Measurements from ENCODE around the gene DLST. TPM values are rescaled to one million over a fixed set of nuclear protein-coding genes. Genes with fewer than 3 reads are reported as not detected.

Gene DLST
- total RNA-seq, 1 experiment from 2014 or later, result 112 TPM

DNA sequence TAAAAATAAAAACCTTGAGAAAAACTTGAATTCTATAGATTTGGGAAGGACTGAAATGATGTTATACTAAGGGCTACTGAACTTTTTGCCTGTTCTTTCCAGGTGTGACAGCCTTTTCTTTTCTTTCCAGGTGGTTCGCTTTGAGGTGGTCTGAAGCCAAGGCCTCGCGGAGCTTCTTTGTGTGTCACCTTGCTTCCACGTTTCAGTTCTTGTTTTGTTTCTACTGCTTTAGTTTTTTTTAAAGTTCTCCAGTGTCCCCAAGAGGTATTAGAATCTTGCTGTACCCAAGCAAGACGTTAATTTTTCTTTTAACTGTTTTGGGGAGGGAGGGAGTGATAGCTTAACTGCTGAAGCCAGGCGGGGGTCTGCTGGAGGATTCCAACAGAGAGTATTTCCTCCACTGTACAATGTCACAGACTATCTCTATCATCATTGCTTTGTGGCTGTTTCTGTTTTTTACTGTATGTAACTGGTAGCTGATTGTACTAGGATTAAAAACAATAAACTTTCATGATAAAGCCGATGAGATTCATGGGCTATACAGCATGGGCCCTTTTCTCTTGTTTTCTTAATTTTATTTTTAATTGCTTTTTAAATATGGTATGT lies 46.0 kb upstream of the DLST start (continued):
- TF ChIP-seq, protein P1, sequence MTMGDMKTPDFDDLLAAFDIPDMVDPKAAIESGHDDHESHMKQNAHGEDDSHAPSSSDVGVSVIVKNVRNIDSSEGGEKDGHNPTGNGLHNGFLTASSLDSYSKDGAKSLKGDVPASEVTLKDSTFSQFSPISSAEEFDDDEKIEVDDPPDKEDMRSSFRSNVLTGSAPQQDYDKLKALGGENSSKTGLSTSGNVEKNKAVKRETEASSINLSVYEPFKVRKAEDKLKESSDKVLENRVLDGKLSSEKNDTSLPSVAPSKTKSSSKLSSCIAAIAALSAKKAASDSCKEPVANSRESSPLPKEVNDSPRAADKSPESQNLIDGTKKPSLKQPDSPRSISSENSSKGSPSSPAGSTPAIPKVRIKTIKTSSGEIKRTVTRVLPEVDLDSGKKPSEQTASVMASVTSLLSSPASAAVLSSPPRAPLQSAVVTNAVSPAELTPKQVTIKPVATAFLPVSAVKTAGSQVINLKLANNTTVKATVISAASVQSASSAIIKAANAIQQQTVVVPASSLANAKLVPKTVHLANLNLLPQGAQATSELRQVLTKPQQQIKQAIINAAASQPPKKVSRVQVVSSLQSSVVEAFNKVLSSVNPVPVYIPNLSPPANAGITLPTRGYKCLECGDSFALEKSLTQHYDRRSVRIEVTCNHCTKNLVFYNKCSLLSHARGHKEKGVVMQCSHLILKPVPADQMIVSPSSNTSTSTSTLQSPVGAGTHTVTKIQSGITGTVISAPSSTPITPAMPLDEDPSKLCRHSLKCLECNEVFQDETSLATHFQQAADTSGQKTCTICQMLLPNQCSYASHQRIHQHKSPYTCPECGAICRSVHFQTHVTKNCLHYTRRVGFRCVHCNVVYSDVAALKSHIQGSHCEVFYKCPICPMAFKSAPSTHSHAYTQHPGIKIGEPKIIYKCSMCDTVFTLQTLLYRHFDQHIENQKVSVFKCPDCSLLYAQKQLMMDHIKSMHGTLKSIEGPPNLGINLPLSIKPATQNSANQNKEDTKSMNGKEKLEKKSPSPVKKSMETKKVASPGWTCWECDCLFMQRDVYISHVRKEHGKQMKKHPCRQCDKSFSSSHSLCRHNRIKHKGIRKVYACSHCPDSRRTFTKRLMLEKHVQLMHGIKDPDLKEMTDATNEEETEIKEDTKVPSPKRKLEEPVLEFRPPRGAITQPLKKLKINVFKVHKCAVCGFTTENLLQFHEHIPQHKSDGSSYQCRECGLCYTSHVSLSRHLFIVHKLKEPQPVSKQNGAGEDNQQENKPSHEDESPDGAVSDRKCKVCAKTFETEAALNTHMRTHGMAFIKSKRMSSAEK (CRISPR knock-in tag; IDR thresholded peaks at IDR 0.05; ENCODE audit: borderline replicate concordance), result no peak

DNA sequence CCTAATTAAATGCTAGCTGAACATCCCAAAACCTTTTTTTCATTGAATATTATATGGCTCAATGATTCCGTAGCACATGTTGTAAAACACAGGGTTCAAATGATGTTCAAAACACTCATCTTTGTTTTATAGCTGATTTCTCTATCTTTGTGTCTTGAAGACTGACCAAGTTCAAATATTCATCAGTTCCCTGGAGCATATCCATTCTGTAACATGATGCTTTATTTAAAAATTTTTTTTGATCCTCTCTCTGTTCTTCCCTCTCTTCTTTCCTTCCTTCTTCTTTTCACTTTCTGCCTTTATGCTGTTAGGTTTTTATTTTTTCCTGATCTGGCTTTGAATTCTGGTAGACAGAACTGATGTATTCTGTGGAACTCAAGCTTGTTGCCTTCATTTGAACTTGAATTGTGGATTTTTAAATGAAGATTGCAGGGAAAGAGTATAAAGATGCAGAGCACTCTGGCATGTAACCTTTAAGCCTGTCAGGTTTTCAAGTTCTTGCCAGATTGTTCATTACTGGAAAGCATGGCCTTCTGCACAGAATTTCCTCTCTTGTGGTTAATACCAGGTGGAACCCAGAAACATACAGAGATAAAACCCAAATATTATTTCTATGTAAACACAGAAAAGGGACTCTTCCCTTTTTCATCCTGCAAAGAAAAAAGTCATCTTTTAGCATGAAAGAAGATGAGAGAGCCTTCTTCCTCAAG lies 45.3 kb upstream of the DLST start:
- ChIA-PET CTCF (interaction anchor here (2.6 kb wide), 1 partner anchor 24 kb away, joined by 10 read pairs; no protein-coding TSS in a partner anchor), POLR2A (no interaction called here)
- TF ChIP-seq, protein P2, sequence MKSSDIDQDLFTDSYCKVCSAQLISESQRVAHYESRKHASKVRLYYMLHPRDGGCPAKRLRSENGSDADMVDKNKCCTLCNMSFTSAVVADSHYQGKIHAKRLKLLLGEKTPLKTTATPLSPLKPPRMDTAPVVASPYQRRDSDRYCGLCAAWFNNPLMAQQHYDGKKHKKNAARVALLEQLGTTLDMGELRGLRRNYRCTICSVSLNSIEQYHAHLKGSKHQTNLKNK (CRISPR knock-in tag; IDR thresholded peaks at IDR 0.05), result no peak
- TF ChIP-seq MYBL2 (CRISPR knock-in tag; IDR thresholded peaks at IDR 0.05) (no peak), ETV6 (CRISPR knock-in tag; IDR thresholded peaks at IDR 0.05) (no peak), ZNF138 (CRISPR knock-in tag; conservative IDR thresholded peaks at IDR 0.05) (no peak), HMGA2 (CRISPR knock-in tag; IDR thresholded peaks at IDR 0.05) (no peak), RELA (CRISPR knock-in tag; IDR thresholded peaks at IDR 0.05; ENCODE audit: borderline replicate concordance) (no peak), ELF4 (CRISPR knock-in tag; IDR thresholded peaks at IDR 0.05; ENCODE audit: low read depth) (no peak), NR1H2 (CRISPR knock-in tag; IDR thresholded peaks at IDR 0.05) (no peak), ZNF121 (CRISPR knock-in tag; IDR thresholded peaks at IDR 0.05) (no peak)
- TF ChIP-seq, protein P3, sequence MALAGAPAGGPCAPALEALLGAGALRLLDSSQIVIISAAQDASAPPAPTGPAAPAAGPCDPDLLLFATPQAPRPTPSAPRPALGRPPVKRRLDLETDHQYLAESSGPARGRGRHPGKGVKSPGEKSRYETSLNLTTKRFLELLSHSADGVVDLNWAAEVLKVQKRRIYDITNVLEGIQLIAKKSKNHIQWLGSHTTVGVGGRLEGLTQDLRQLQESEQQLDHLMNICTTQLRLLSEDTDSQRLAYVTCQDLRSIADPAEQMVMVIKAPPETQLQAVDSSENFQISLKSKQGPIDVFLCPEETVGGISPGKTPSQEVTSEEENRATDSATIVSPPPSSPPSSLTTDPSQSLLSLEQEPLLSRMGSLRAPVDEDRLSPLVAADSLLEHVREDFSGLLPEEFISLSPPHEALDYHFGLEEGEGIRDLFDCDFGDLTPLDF (CRISPR knock-in tag; IDR thresholded peaks at IDR 0.05), result no peak
- TF ChIP-seq, protein P1 (CRISPR knock-in tag; IDR thresholded peaks at IDR 0.05; ENCODE audit: borderline replicate concordance), result no peak
- TF ChIP-seq, protein P4, sequence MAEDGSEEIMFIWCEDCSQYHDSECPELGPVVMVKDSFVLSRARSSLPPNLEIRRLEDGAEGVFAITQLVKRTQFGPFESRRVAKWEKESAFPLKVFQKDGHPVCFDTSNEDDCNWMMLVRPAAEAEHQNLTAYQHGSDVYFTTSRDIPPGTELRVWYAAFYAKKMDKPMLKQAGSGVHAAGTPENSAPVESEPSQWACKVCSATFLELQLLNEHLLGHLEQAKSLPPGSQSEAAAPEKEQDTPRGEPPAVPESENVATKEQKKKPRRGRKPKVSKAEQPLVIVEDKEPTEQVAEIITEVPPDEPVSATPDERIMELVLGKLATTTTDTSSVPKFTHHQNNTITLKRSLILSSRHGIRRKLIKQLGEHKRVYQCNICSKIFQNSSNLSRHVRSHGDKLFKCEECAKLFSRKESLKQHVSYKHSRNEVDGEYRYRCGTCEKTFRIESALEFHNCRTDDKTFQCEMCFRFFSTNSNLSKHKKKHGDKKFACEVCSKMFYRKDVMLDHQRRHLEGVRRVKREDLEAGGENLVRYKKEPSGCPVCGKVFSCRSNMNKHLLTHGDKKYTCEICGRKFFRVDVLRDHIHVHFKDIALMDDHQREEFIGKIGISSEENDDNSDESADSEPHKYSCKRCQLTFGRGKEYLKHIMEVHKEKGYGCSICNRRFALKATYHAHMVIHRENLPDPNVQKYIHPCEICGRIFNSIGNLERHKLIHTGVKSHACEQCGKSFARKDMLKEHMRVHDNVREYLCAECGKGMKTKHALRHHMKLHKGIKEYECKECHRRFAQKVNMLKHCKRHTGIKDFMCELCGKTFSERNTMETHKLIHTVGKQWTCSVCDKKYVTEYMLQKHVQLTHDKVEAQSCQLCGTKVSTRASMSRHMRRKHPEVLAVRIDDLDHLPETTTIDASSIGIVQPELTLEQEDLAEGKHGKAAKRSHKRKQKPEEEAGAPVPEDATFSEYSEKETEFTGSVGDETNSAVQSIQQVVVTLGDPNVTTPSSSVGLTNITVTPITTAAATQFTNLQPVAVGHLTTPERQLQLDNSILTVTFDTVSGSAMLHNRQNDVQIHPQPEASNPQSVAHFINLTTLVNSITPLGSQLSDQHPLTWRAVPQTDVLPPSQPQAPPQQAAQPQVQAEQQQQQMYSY (CRISPR knock-in tag; IDR thresholded peaks at IDR 0.05), result no peak
- TF ChIP-seq, protein P5, sequence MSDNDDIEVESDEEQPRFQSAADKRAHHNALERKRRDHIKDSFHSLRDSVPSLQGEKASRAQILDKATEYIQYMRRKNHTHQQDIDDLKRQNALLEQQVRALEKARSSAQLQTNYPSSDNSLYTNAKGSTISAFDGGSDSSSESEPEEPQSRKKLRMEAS (CRISPR knock-in tag; IDR thresholded peaks at IDR 0.05), result no peak
- TF ChIP-seq, protein P6, sequence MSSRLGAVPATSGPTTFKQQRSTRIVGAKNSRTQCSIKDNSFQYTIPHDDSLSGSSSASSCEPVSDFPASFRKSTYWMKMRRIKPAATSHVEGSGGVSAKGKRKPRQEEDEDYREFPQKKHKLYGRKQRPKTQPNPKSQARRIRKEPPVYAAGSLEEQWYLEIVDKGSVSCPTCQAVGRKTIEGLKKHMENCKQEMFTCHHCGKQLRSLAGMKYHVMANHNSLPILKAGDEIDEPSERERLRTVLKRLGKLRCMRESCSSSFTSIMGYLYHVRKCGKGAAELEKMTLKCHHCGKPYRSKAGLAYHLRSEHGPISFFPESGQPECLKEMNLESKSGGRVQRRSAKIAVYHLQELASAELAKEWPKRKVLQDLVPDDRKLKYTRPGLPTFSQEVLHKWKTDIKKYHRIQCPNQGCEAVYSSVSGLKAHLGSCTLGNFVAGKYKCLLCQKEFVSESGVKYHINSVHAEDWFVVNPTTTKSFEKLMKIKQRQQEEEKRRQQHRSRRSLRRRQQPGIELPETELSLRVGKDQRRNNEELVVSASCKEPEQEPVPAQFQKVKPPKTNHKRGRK (CRISPR knock-in tag; IDR thresholded peaks at IDR 0.05; ENCODE audit: borderline replicate concordance), result no peak
- H3K27me3 Mint-ChIP-seq (ENCODE audit: low read depth), result no peaks in the 10 kb centered on the region
- peaks cover 10% of the 10 kb centered on the region; the same call in 1 of the 2 replicates for H3K36me3 Mint-ChIP-seq
- H3K4me1 Mint-ChIP-seq, result 0 out of 2 replicates have a peak, but pooled peaks cover under 1% of the 10 kb centered on the region
- no peak overlapping the region for H3K4me3 Mint-ChIP-seq
- no peaks in the 10 kb centered on the region for H3K9me3 Mint-ChIP-seq
- DNase-seq (ENCODE audit: low spot score) (no peak), ATAC-seq (no peak)
- no peak overlapping the region for H3K27ac Mint-ChIP-seq
